Gastrocnemius medialis (tissue), 4 donors: ENCODE data around the gene PIK3IP1.

Source experiments
- POLR2A ChIP-seq, 2 donors: fragments of 450-650 bp; IDR thresholded peaks; one replicate each; pipeline ENCODE4 v1.6.1; 2017; ENCODE audit warnings: antibody characterized with exemption in 2 of 2, mild to moderate bottlenecking in 2 of 2, moderate library complexity in 2 of 2
- TF ChIP-seq, protein P1 (sequence below), 5 experiments: fragments of 450-650 bp in 3 of 5; fragments of 200-600 bp in 2 of 5; sonication (generic) in 2 of 5; IDR thresholded peaks in 4 of 5; conservative IDR thresholded peaks in 1 of 5; 1 replicate in 4 of 5; 2 replicates in 1 of 5; pipeline ENCODE4 v1.5.1; 2016 to 2019; ENCODE audit warnings: antibody characterized with exemption in 5 of 5, mild to moderate bottlenecking in 3 of 5, moderate library complexity in 3 of 5

GRCh38 chr22:31332010-31332409, 39.7 kb upstream of the PIK3IP1 start:
- TF ChIP-seq, protein P1, sequence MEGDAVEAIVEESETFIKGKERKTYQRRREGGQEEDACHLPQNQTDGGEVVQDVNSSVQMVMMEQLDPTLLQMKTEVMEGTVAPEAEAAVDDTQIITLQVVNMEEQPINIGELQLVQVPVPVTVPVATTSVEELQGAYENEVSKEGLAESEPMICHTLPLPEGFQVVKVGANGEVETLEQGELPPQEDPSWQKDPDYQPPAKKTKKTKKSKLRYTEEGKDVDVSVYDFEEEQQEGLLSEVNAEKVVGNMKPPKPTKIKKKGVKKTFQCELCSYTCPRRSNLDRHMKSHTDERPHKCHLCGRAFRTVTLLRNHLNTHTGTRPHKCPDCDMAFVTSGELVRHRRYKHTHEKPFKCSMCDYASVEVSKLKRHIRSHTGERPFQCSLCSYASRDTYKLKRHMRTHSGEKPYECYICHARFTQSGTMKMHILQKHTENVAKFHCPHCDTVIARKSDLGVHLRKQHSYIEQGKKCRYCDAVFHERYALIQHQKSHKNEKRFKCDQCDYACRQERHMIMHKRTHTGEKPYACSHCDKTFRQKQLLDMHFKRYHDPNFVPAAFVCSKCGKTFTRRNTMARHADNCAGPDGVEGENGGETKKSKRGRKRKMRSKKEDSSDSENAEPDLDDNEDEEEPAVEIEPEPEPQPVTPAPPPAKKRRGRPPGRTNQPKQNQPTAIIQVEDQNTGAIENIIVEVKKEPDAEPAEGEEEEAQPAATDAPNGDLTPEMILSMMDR (IDR thresholded peaks at IDR 0.05 in 4 of 5, conservative IDR thresholded peaks at IDR 0.05 in 1 of 5): no peak
- no peak for TF ChIP-seq POLR2A (IDR thresholded peaks at IDR 0.05)
